C4-2B (cell line): ENCODE results near the gene MAP10.

Experiments
- H3K27ac ChIP-seq: fragments of 450-650 bp; 2 replicates; pipeline ENCODE4 v1.5.1; 2017
- CTCF ChIP-seq: fragments of 450-650 bp; conservative IDR thresholded peaks from 2 replicates; pipeline ENCODE4 v1.5.1; 2017; ENCODE audit warnings: mild to moderate bottlenecking
- ZFX ChIP-seq: fragments of 450-650 bp; IDR thresholded peaks from 2 replicates; pipeline ENCODE4 v1.6.1; 2017

Gene MAP10

GRCh38 chr1:232810856-232811255 lies 5.6 kb downstream of the MAP10 start:
- TF ChIP-seq CTCF (no peak), ZFX (no peak)
- H3K27ac ChIP-seq, result no peak overlapping the region

- H3K27ac ChIP-seq, result no peak overlapping the region
- no peak for TF ChIP-seq CTCF
- TF ChIP-seq ZFX, result no peak
Observed at GRCh38 chr1:232812560-232812959, 7.3 kb downstream of the MAP10 start.

- TF ChIP-seq CTCF, result no peak
- TF ChIP-seq ZFX, result no peak
- H3K27ac ChIP-seq, result no peak overlapping the region
Observed at GRCh38 chr1:232813097-232813496, 7.9 kb downstream of the MAP10 start.

GRCh38 chr1:232813760-232814159 lies 8.5 kb downstream of the MAP10 start:
- H3K27ac ChIP-seq, result no peak overlapping the region
- TF ChIP-seq CTCF, result no peak
- no peak for TF ChIP-seq ZFX

- TF ChIP-seq ZFX, result no peak
- TF ChIP-seq CTCF, result no peak
- no peak overlapping the region for H3K27ac ChIP-seq
Observed at GRCh38 chr1:232816324-232816723, 11.1 kb downstream of the MAP10 start.

GRCh38 chr1:232818040-232818439 lies 12.8 kb downstream of the MAP10 start:
- TF ChIP-seq CTCF (no peak), ZFX (no peak)
- H3K27ac ChIP-seq, result no peak overlapping the region

GRCh38 chr1:232820431-232820830 lies 15.2 kb downstream of the MAP10 start:
- TF ChIP-seq ZFX (no peak), CTCF (no peak)
- no peak overlapping the region for H3K27ac ChIP-seq
